ENCODE data around the gene ATL1. TPM values are rescaled to one million over a fixed set of nuclear protein-coding genes. Genes with fewer than 3 reads are reported as not detected.

Gene ATL1
- total RNA-seq, 2 experiments from 2014 or later, result 0.82 to 1.6 TPM

GRCh38 chr14:50678163-50678562, 118.2 kb downstream of the ATL1 start:
- Histone ChIP-seq H2AFZ (ENCODE audit: low read length) (peak overlapping the region; percentile 66; the same call in 1 of the 2 replicates), H4K20me1 (ENCODE audit: insufficient read depth, low read length) (no peaks in the 10 kb centered on the region)
- POLR2A ChIA-PET, result no interaction called here

GRCh38 chr14:50679674-50680073, 119.7 kb downstream of the ATL1 start:
- no peak for DNase-seq (ENCODE audit: low spot score)
- no peak overlapping the region for H3K4me3 ChIP-seq (ENCODE audit: low read depth, low read length, poor library complexity, severe bottlenecking)
- H3K4me1 ChIP-seq (ENCODE audit: insufficient read depth, low read length, poor library complexity, severe bottlenecking), result peaks cover 19% of the 10 kb centered on the region
- H4K20me1 ChIP-seq (ENCODE audit: insufficient read depth, low read length), result no peaks in the 10 kb centered on the region
- H3K9me3 ChIP-seq (ENCODE audit: low read length), result no peaks in the 10 kb centered on the region
- ChIA-PET CTCF (ENCODE audit: unreplicated experiment) (no interaction called here), POLR2A (interaction anchor here (0.7 kb wide), 2 partner anchors 25 to 115 kb away, joined by 3 read pairs; no protein-coding TSS in a partner anchor)
- H3K27ac ChIP-seq (ENCODE audit: low read depth, low read length, poor library complexity, severe bottlenecking), result no peak overlapping the region
- no peaks in the 10 kb centered on the region for H3K36me3 ChIP-seq (ENCODE audit: insufficient read depth, low read length)
- TF ChIP-seq CTCF (conservative IDR thresholded peaks at IDR 0.05; ENCODE audit: low read length) (no peak), EZH2phosphoT487 (IDR thresholded peaks at IDR 0.05; ENCODE audit: borderline replicate concordance, low read depth, low read length) (no peak)
- no peak overlapping the region for H3K4me2 ChIP-seq (ENCODE audit: low read length)
- no peaks in the 10 kb centered on the region for H3K79me2 ChIP-seq (ENCODE audit: insufficient read depth, low read depth, low read length)
- intact Hi-C loops (cut with micrococcal nuclease; ENCODE audit: unreplicated experiment), result no loop called here
- H3K9me2 ChIP-seq (ENCODE audit: insufficient read depth, low read length), result no peaks in the 10 kb centered on the region
- H2AFZ ChIP-seq (ENCODE audit: low read length), result no peak overlapping the region
- no TSS peak for BruUV-seq (replicated peaks)

More at GRCh38 chr14:50678163-50678562, 118.2 kb downstream of the ATL1 start:
- TF ChIP-seq CTCF (conservative IDR thresholded peaks at IDR 0.05; ENCODE audit: low read length) (no peak), EZH2phosphoT487 (IDR thresholded peaks at IDR 0.05; ENCODE audit: borderline replicate concordance, low read depth, low read length) (no peak)
- Histone ChIP-seq H3K4me1 (ENCODE audit: insufficient read depth, low read length, poor library complexity, severe bottlenecking) (peaks cover 19% of the 10 kb centered on the region), H3K9me2 (ENCODE audit: insufficient read depth, low read length) (no peaks in the 10 kb centered on the region), H3K36me3 (ENCODE audit: insufficient read depth, low read length) (no peaks in the 10 kb centered on the region), H3K9me3 (ENCODE audit: low read length) (no peaks in the 10 kb centered on the region), H3K27ac (ENCODE audit: low read depth, low read length, poor library complexity, severe bottlenecking) (no peak overlapping the region), H3K4me3 (ENCODE audit: low read depth, low read length, poor library complexity, severe bottlenecking) (no peak overlapping the region), H3K79me2 (ENCODE audit: insufficient read depth, low read depth, low read length) (no peaks in the 10 kb centered on the region), H3K4me2 (ENCODE audit: low read length) (0 out of 2 replicates have a peak overlapping the region, but pooled peaks have one; percentile 56)
- no peak for DNase-seq (ENCODE audit: low spot score)
- BruUV-seq (replicated peaks), result no TSS peak
- CTCF ChIA-PET (ENCODE audit: unreplicated experiment), result no interaction called here
- intact Hi-C loops (cut with micrococcal nuclease; ENCODE audit: unreplicated experiment), result no loop called here

Small RNA genes lying within 50 kb of the gene (small RNA-seq; reads per million reads assigned to genes)
- gene RN7SL452P (not detected), gene SNRPGP1 (not detected)

Other genes starting within 250 kb of the ATL1 start
- 8.7 and 10.0 TPM in 2 replicates for gene L2HGDH, start 247.9 kb upstream of the ATL1 start, total RNA-seq (2014; rRNA removed; shearing (Covaris generic))
- 14.6 and 19.8 TPM in 2 replicates for gene L2HGDH, start 247.9 kb upstream of the ATL1 start, total RNA-seq (2022)
- gene DMAC2L, start 247.8 kb upstream of the ATL1 start, total RNA-seq (2014; rRNA removed; shearing (Covaris generic)), result 5.8 and 13.8 TPM in 2 replicates
- 31.3 and 33.0 TPM in 2 replicates for gene DMAC2L, start 247.8 kb upstream of the ATL1 start, total RNA-seq (2022)
- 0.09 TPM in 1 of 2 replicates, not detected in the other for gene CDKL1, start 163.3 kb upstream of the ATL1 start, total RNA-seq (2014; rRNA removed; shearing (Covaris generic))
- gene CDKL1, start 163.3 kb upstream of the ATL1 start, total RNA-seq (2022), result 0.22 and 0.36 TPM in 2 replicates
- 44.0 and 49.8 TPM in 2 replicates for gene MAP4K5, start 27.6 kb upstream of the ATL1 start, total RNA-seq (2014; rRNA removed; shearing (Covaris generic))
- 36.7 and 37.6 TPM in 2 replicates for gene MAP4K5, start 27.6 kb upstream of the ATL1 start, total RNA-seq (2022)
- gene SAV1, start 108.2 kb downstream of the ATL1 start, total RNA-seq (2014; rRNA removed; shearing (Covaris generic)), result 6.7 and 10.4 TPM in 2 replicates
- 17.9 and 18.2 TPM in 2 replicates for gene SAV1, start 108.2 kb downstream of the ATL1 start, total RNA-seq (2022)

Measured in OCI-LY7 (cell line).